GM10847 (cell line): ENCODE data around the gene GMDS.

Source experiments
- POLR2A ChIP-seq: IDR thresholded peaks from 2 replicates; pipeline ENCODE4 v1.6.1; 2011; ENCODE audit not compliant: insufficient read length; ENCODE audit errors: extremely low read depth

Gene GMDS

DNA sequence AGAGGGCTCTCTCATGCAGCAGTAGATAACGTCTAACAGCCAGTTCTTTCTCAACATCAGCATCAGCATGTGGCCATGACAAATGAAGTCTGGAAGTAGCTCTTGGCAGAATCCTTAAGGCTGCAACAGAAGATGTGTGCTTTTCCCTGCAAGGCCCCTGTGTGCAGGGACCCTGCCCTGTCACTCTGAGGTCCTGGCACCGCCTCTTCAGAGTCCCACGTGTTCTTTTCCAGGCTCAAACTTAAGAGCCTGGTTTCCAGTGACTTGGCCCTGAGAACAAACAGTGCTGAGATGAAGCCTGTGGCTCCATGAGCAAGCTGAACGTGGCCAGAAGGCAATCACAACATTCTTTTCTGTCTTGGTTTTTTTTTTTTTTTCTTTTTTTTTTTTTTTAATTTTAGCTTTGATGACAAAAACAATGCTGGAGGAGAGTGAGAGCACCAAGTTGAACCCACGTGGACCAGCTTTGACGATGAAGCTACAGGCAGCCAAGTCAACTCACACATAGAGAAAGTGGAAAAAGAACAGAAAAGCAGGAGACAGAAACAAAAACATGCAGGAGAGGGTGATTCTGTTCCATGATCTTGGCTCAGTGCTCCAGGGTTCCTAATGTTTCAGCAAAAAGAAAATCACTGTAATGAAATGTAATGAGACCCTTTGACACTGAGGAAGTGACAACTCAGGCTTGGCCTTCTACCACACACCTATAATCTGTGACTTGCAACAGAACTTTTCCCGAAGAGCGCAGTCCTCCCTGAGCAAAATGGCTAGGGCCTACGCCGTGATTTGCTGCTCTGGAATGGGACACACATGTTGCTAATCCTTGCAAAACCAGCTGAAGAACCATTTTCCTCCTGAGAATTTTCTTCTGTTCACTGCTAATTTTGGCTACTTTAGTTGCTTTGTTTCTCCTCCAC, 549.6 kb downstream of the GMDS start:
- no peak for TF ChIP-seq POLR2A

DNA sequence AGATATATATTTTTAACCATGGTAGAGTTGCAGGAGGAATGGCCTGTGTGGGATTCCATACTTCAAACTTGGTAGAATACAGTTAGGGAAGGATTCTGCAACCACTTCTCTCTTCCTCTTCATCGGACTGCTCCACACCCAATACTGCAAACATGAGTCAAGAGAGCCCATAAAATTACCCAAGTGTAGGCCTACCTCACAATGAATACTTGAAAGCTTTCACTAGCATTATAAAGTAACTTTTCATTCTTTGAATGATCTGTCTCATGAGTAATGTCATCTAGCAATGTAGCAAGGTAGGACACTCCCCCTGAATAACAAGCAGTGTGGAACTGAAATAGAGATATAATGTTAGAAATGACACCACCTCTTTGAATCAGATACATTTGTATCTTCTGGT, 556.3 kb downstream of the GMDS start:
- no peak for TF ChIP-seq POLR2A

DNA sequence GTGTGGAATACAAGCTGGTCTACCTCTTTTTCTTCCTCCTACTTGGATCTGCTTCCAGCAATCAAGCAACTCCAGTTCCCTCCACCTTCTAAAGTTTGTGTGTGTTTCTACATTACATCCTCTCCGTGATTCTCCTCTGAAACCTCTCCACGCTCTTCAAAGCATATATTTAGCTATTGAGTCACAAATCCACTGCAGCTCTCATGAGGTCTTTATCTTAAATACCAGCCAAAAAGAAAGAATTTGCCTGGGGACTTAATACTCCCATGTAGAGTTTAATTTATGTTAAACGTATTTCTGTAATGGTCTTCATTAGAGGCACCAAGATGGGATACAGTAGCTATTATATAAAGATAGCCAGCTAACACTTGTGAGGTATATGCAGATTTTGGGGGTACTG, 557.0 kb downstream of the GMDS start:
- no peak for TF ChIP-seq POLR2A

DNA sequence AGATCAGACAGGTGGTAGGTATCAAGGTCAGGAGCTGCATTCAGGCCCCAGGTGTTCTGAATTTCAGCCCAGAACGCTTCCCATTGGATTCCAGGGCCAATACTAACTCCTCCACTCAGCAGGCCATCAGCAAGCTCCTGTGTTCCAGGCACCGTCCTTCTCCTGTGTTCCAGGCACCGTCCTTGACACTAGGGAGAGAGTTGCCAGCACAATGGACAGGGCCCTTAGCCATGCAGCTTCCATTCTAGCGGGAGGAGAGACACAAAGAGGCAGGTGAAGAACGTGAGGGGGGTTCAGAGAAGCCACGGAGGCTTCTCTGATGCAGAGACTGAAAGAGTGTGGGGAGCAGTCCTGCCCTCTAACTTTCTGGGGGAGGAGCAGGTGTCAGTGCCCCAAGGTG, 558.0 kb downstream of the GMDS start:
- no peak for TF ChIP-seq POLR2A

DNA sequence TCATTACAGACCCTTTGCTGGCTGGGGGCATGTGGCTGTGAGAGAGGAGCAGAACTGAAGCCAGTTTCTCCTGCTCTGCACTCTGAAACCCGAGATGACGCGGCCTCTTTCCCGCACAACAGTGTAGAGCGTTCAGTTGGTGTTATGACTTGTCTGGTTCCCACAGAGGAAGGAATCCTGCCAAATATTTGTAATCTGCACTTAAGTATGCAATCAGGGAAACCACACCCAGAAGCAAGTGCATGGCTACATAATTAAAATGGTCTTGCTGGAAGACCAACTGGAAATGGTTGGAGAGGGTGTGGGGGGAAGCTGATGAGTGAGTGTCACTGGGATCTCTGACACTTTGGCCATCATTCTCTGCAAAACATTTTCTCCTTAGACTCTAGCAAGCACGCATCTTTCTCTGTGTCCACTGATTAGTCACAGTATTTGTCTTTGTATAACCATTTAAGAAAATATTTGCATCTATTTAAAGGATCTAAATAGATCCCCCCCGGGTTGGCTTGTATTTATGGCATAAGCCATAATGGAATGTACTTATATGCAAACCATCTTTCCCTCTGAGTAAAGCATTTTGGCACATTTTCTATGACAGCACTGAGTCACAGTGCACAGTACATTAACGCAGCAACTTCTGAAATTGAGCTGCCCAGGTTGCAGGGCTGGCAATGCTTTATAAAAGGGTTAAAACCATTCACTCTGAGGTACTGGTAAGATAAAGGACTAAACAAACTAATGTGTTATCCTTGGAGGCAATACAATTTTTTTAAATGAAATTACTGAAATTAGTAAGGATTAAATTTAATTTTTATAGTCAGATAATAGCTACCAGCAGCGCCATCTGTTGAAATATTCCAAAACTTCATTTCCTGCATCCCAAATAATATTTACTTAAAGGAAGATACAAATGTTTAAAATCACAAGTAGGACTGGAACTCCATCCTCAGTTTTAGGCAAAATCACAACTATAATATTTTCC, 559.0 kb downstream of the GMDS start:
- TF ChIP-seq POLR2A: no peak

DNA sequence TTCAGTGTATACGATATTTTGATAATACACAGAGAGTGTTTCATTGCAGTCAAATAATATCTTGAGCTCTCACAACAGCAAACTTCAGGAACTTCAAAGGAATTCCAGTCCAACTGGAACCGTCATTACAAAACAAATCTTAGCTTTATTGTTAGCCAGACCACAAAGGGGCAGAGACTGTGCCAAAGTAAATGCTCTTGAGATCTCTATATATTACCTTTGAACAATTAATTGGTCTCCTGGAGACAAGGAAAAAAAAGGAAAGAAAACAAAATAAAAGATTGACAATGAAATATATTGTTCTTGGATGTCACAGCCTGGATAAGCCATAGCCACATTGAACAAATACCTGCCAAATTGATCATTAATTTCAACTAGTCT, 565.7 kb downstream of the GMDS start:
- no peak for TF ChIP-seq POLR2A

DNA sequence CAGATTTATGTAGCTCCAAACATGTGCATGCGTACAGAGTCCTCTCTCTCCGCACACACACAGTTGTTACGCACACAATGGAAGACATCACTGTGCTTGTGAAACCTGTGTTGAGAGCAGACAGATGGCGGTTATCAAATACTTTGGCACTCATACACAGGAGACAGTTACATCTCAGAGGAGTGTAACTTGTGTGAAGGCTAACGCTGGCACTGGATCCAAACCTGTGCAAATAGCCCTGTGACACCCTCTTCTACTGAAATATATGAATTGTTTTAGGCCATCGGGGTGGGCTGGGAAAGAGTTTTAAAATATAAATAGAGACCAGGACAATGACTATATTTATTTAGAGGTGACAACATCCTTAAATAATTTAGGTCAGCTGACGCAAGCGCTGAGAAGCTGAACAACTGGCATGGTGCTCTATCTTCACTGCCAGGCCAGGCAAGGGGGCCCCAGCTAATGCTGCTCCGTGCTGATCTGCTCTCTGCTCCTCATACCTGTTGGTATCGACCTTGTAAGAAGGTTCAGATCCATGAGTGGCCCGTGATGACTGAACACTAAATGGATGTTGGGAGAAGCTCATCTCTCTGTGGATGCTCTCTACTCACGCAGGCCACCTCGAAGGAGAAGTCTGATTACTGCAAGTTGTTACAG, 566.2 kb downstream of the GMDS start:
- TF ChIP-seq POLR2A: no peak

DNA sequence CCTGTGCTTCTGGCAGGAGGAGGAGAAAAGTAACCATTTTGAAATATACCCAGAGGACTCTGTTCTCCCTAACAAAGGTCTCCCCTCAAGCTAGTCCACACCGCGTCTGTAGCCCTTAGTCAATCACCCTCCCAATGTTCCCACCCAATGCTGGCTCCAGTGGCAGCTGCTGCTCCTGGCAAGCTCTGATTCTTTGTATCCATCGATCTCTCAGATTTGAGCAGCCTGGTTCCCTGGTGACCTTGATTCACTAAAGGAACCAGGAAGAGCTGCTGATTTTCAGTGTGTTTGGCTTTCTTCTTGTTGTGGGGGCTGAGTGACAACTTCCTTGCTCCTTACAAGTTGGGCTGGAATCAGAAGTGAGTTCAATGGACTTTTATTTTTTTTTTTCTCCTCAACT, 567.2 kb downstream of the GMDS start:
- TF ChIP-seq POLR2A: no peak

DNA sequence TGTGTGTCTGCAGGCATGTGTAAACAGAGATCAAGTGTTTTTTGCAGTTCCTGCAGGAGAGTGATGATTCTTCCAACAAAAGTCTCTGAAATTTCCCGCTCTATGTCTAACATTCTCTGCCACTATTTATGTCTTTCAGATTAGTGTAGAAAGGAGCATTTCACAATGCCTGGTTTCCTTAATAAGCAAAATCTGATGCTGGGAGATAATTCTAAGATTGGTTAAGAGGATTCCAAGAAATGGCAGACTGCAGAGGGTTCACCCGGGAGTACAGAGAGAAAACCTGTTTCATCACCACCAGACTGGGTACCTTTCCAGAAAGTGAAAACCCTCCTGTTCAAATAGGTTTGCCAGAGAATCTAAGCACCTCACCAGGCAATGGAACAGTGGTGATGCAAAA, 573.0 kb downstream of the GMDS start:
- no peak for TF ChIP-seq POLR2A

DNA sequence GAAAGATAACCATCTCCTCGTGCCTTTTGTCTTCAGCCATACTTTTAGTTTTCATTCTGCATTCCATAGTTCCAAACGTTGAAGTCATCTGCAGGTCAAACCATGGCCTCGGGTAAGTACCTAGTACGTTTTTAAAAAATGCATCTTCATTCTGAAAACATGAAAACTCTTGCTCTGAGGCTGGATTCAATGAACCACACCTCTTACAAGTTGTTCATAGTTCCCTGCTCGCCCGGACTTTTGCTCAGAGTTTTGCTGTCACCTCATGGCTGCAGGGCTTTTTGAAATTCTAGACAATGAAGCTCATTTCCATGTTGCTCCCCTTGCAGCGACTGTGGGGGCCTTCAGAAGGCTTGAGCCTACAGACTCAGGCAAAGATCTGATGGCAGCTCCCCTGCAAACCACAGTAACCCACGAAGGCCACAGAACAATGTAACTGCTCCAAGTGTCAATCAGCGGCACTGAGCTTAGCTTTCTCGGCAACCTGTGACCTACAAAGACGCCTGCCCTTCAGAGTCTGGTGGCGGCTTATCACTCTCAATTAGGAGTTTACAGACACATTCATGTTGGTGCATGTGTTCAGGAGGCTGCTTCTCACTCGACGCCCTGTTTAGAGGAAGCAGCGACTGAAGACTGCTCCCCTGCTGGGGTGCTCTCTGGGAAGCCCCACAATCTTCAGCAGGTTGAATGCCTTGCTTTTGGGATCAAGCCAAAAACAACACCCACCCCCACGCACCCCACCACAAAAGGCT, 574.5 kb downstream of the GMDS start:
- no peak for TF ChIP-seq POLR2A

DNA sequence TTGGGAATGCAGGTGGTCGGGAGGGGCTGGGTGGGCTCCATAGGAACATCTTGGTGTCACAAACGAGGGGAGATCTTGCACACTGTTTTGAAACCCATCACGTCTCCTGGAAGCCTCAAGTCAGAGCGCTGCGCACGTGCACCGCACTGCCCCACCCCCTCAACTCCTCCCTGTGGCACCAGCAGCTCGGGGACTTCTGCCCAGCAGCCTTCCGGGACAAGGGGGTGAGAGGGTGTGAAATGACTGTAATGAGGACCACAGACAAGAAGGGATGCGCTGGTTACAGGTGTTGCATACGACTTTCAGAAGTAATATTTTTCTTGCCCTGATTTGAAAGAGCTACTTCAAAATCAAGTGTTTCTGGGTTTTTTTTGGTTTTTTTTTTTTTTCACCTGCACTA, 575.4 kb downstream of the GMDS start:
- TF ChIP-seq POLR2A: no peak

DNA sequence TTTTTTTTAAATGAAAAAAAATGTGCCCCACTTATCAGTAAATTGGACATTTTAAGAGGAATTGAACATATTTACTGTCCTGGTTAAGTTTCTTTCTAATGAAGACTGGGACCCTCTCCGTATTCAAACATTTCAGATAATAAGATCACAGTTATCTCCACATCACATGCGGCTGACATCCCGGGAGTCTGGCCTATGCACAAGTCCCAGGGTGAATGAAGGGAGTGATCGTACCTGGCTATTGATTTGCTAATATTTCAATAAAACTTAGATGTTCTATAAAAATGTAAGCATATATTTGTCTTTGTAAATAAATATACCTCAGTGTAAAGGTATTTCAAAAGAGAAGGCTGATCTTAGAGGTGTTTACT, 577.6 kb downstream of the GMDS start:
- TF ChIP-seq POLR2A: no peak

DNA sequence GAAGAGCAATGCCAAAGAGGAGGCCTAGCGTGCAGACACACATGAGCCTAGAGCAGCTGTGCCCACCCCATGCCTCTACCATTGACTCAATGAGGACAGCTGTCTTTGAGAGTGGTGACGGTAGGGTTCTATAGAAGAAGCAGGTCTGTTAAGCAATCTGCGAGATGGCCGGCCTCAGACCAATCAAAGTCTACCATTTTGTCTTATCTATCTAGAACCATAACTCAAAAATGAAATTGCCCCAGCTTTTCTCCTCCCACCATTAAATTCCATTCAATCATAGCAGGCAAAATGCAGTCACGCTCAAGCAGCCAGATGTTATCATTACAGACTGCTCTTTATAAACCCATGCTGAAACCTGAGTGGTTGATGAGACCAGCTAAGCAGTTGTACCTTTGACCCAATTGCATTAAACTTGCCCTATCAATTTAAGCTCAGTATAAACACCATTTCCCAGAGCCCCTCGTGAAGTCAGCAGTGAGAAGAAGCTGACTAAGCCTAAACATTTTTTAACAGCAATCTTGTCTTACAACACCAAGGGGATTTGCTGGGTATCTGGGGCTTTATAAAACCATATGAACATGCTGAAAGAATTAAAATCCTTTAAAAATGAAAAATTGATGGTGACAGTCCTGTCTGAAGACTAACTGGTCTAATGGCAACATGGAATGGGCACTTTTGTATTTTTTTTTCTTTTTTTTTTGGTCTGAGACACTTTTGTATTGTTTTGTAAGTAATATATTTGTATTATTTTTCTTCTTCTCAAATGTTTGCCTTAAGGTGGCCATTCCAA, 578.2 kb downstream of the GMDS start:
- TF ChIP-seq POLR2A: no peak

DNA sequence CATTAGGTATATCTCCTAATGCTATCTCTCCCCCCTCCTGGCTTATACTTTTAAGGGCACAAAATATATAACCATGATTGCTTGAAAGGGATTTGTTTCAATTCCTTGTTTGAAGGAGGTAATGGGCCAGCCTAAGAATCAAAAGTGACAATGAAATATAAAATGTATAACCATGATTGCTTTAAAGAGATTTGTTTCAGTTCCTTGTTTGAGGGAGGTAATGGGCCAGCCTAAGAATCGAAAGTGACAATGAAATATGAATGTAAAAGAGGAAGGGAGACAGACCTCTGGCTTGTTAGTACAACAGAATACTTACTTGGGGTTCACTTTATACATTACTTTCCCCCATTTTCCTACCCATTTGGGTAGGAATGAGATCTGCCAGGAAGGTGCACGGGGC, 580.2 kb downstream of the GMDS start:
- TF ChIP-seq POLR2A: no peak
